Ovary (tissue), 3 donors: Measurements from ENCODE around the gene DNAJC7.
A peak's percentile ranks its signal among the peaks of the same experiment; 100 is the strongest.

Source experiments
- CTCF ChIP-seq, 3 donors: fragments of 450-650 bp in 2 of 3; fragments of 200-600 bp in 1 of 3; IDR thresholded peaks; one replicate each; pipeline versions ENCODE4 v1.5.1 to v1.8.0; 2016 to 2022; ENCODE audit warnings: antibody characterized with exemption in 3 of 3, mild to moderate bottlenecking in 1 of 3
- EP300 ChIP-seq: sonication (generic); formaldehyde crosslinking; IDR thresholded peaks from one replicate; pipeline ENCODE4 v1.6.1; 2017; ENCODE audit warnings: antibody characterized with exemption
- POLR2A ChIP-seq: fragments of 450-650 bp; IDR thresholded peaks from one replicate; pipeline ENCODE4 v1.6.1; 2017; ENCODE audit warnings: antibody characterized with exemption, mild to moderate bottlenecking, moderate library complexity
- donor health status: DM: no; HTN: no; CAD: no.

GRCh38 chr17:41930009-41930832 is 87.0 kb downstream of the DNAJC7 start, which contains the start of gene ODAD4:
- peak in 2 of 3 donors; percentile 64 to 74 for TF ChIP-seq CTCF (IDR thresholded peaks at IDR 0.05)
- no peak for TF ChIP-seq POLR2A
- TF ChIP-seq EP300, result no peak
